IMR-90 (cell line): Measurements from ENCODE around the gene SREBF2. TPM values are rescaled to one million over a fixed set of nuclear protein-coding genes. Genes with fewer than 3 reads are reported as not detected.

Source experiments
- ATAC-seq: fragments of 200-7000 bp; cut with Tn5 transposase; 2 replicates; pipeline ENCODE4 v1.9.1; 2020; ENCODE audit warnings: low read depth, mild to moderate bottlenecking, moderate library complexity
- BruUV-seq: library from RNA; stranded (reverse); fragments of 400-500 nt; replicated peaks from 2 replicates; lab custom pipeline; 2021; lab: Mats Ljungman, UMichigan
- CTCF ChIA-PET: fragments of 300-600 bp; formaldehyde crosslinking; extraction: SDS; loops from one replicate; lab custom pipeline; 2021; ENCODE audit warnings: antibody characterized with exemption; lab: Yijun Ruan, JAX
- POLR2A ChIA-PET: fragments of 300-600 bp; sonication (Branson Sonifier 250); formaldehyde crosslinking; loops from one replicate; lab custom pipeline; 2022; ENCODE audit warnings: antibody characterized with exemption; ENCODE audit not compliant: unreplicated experiment; lab: Charles Lee
- DNase-seq: peaks from one replicate; pipeline ENCODE4 v3.0.0; 2013
- H2AFZ ChIP-seq: replicated peaks from 2 replicates; pipeline ENCODE3; 2013; ENCODE audit warnings: low read length, mild to moderate bottlenecking; ENCODE audit not compliant: poor library complexity
- H2AK5ac ChIP-seq: 2 replicates; pipeline ENCODE4 v1.6.1; 2013; ENCODE audit warnings: low read depth, low read length, inconsistent platforms
- H2AK9ac ChIP-seq: replicated peaks from 2 replicates; pipeline ENCODE3; 2013; ENCODE audit warnings: mild to moderate bottlenecking, low read depth, low read length, moderate library complexity; ENCODE audit not compliant: poor library complexity
- H2BK120ac ChIP-seq: 2 replicates; pipeline ENCODE4 v1.6.1; 2013; ENCODE audit warnings: low read depth, low read length, inconsistent platforms
- H2BK15ac ChIP-seq: 3 replicates; pipeline ENCODE4 v1.6.1; 2013; ENCODE audit warnings: low read depth, low read length, inconsistent platforms
- H2BK20ac ChIP-seq: 2 replicates; pipeline ENCODE4 v1.6.1; 2013; ENCODE audit warnings: low read depth, mild to moderate bottlenecking, inconsistent platforms, low read length, moderate library complexity
- H2BK5ac ChIP-seq: 2 replicates; pipeline ENCODE4 v1.6.1; 2013; ENCODE audit warnings: mild to moderate bottlenecking, low read depth, low read length, inconsistent platforms; ENCODE audit not compliant: poor library complexity, severe bottlenecking
- H3K14ac ChIP-seq: replicated peaks from 2 replicates; pipeline ENCODE4 v1.6.1; 2013; ENCODE audit warnings: low read depth, low read length, inconsistent platforms
- H3K18ac ChIP-seq: 2 replicates; pipeline ENCODE4 v1.6.1; 2013; ENCODE audit warnings: low read depth, low read length, control low read depth
- H3K23ac ChIP-seq: 2 replicates; pipeline ENCODE4 v1.6.1; 2013; ENCODE audit warnings: low read depth, low read length, inconsistent platforms
- H3K27ac ChIP-seq: 2 replicates; pipeline ENCODE4 v1.5.1; 2013; ENCODE audit warnings: mild to moderate bottlenecking, control low read depth, low read length; ENCODE audit not compliant: insufficient read depth
- H3K27me3 ChIP-seq: 2 replicates; pipeline ENCODE4 v1.6.1; 2013; ENCODE audit warnings: low read length; ENCODE audit not compliant: control insufficient read depth, insufficient read depth
- H3K36me3 ChIP-seq: 2 replicates; pipeline ENCODE4 v1.6.1; 2013; ENCODE audit warnings: low read length, mixed read lengths; ENCODE audit not compliant: control insufficient read depth, insufficient read depth
- H3K4ac ChIP-seq: 2 replicates; pipeline ENCODE4 v1.6.1; 2013; ENCODE audit warnings: low read depth, low read length, inconsistent platforms
- H3K4me1 ChIP-seq: 2 replicates; pipeline ENCODE4 v1.6.1; 2013; ENCODE audit warnings: low read length, mixed read lengths; ENCODE audit not compliant: control insufficient read depth, insufficient read depth
- H3K4me2 ChIP-seq: 2 replicates; pipeline ENCODE4 v1.6.1; 2013; ENCODE audit warnings: low read depth, mild to moderate bottlenecking, control low read depth, low read length, moderate library complexity
- H3K4me3 ChIP-seq: 2 replicates; pipeline ENCODE4 v1.5.1; 2013; ENCODE audit warnings: low read depth, mild to moderate bottlenecking, control low read depth, low read length, moderate library complexity; ENCODE audit not compliant: insufficient read depth
- H3K56ac ChIP-seq: 2 replicates; pipeline ENCODE4 v1.6.1; 2013; ENCODE audit warnings: low read length, inconsistent platforms; ENCODE audit not compliant: insufficient read depth; ENCODE audit errors: extremely low read depth
- H3K79me1 ChIP-seq, 2 experiments: 2 replicates each; pipeline ENCODE4 v1.6.1; 2013; ENCODE audit warnings: low read length in 2 of 2, inconsistent platforms in 1 of 2, low read depth in 1 of 2
- H3K9ac ChIP-seq: 2 replicates; pipeline ENCODE4 v1.6.1; 2013; ENCODE audit warnings: low read depth, low read length, control low read depth
- H3K9me1 ChIP-seq: 2 replicates; pipeline ENCODE4 v1.6.1; 2013; ENCODE audit warnings: low read length, inconsistent platforms; ENCODE audit not compliant: insufficient read depth
- H3K9me3 ChIP-seq: 2 replicates; pipeline ENCODE4 v1.6.1; 2013; ENCODE audit warnings: low read length; ENCODE audit not compliant: control insufficient read depth, insufficient read depth
- H4K20me1 ChIP-seq: 2 replicates; pipeline ENCODE4 v1.6.1; 2013; ENCODE audit warnings: low read length, inconsistent platforms; ENCODE audit not compliant: insufficient read depth
- H4K5ac ChIP-seq: 2 replicates; pipeline ENCODE4 v1.6.1; 2013; ENCODE audit warnings: mild to moderate bottlenecking, low read depth, low read length, control low read depth
- H4K8ac ChIP-seq, 2 experiments: 2 replicates each; pipeline ENCODE4 v1.6.1; 2013; ENCODE audit warnings: low read depth in 2 of 2, low read length in 2 of 2, control low read depth in 1 of 2, inconsistent platforms in 1 of 2
- H4K91ac ChIP-seq: 2 replicates; pipeline ENCODE4 v1.6.1; 2013; ENCODE audit warnings: low read depth, low read length, inconsistent platforms; ENCODE audit not compliant: insufficient read depth
- BHLHE40 ChIP-seq: fragments of 150-350 bp; IDR thresholded peaks from 2 replicates; pipeline ENCODE4 v1.6.1; 2016; ENCODE audit warnings: mild to moderate bottlenecking, low read depth, low read length
- CEBPB ChIP-seq: IDR thresholded peaks from 2 replicates; pipeline ENCODE4 v1.6.1; 2012; ENCODE audit warnings: low read depth, low read length, improper control_type of control experiment
- CHD1 ChIP-seq: IDR thresholded peaks from 2 replicates; pipeline ENCODE4 v1.6.1; 2012; ENCODE audit warnings: low read depth, low read length, improper control_type of control experiment
- CTCF ChIP-seq: conservative IDR thresholded peaks from 2 replicates; pipeline ENCODE4 v1.5.1; 2012; ENCODE audit warnings: mild to moderate bottlenecking, low read depth, low read length, improper control_type of control experiment
- ELK1 ChIP-seq: fragments of 150-350 bp; IDR thresholded peaks from 2 replicates; pipeline ENCODE4 v1.6.1; 2016; ENCODE audit warnings: low read depth, mild to moderate bottlenecking, low read length, moderate library complexity, borderline replicate concordance
- FOS ChIP-seq: fragments of 150-350 bp; IDR thresholded peaks from 2 replicates; pipeline ENCODE4 v1.6.1; 2016; ENCODE audit warnings: low read depth, low read length
- MAFK ChIP-seq: IDR thresholded peaks from 2 replicates; pipeline ENCODE4 v1.6.1; 2012; ENCODE audit warnings: low read depth, low read length, improper control_type of control experiment
- MAZ ChIP-seq: IDR thresholded peaks from 2 replicates; pipeline ENCODE4 v1.6.1; 2012; ENCODE audit warnings: low read depth, mild to moderate bottlenecking, low read length, improper control_type of control experiment, moderate library complexity, borderline replicate concordance
- MXI1 ChIP-seq: IDR thresholded peaks from 2 replicates; pipeline ENCODE4 v1.6.1; 2012; ENCODE audit warnings: low read depth, mild to moderate bottlenecking, low read length, moderate library complexity, borderline replicate concordance
- NFE2L2 ChIP-seq: fragments of 150-350 bp; IDR thresholded peaks from 2 replicates; pipeline ENCODE4 v1.6.1; 2016; ENCODE audit warnings: low read depth, mild to moderate bottlenecking, low read length
- POLR2A ChIP-seq: IDR thresholded peaks from 2 replicates; pipeline ENCODE4 v1.6.1; 2012; ENCODE audit warnings: mild to moderate bottlenecking, low read depth, low read length
- RAD21 ChIP-seq: IDR thresholded peaks from 2 replicates; pipeline ENCODE4 v1.6.1; 2012; ENCODE audit warnings: low read length, improper control_type of control experiment
- RCOR1 ChIP-seq: IDR thresholded peaks from 2 replicates; pipeline ENCODE4 v1.6.1; 2012; ENCODE audit warnings: mild to moderate bottlenecking, low read length, improper control_type of control experiment; ENCODE audit not compliant: insufficient replicate concordance
- RFX5 ChIP-seq: IDR thresholded peaks from 2 replicates; pipeline ENCODE4 v1.8.0; 2012; ENCODE audit warnings: low read depth, mild to moderate bottlenecking, low read length, moderate library complexity
- SMC3 ChIP-seq: fragments of 150-350 bp; IDR thresholded peaks from 2 replicates; pipeline ENCODE4 v1.6.1; 2016; ENCODE audit warnings: low read depth, mild to moderate bottlenecking, antibody characterized with exemption, low read length, moderate library complexity
- USF2 ChIP-seq: fragments of 150-350 bp; IDR thresholded peaks from 2 replicates; pipeline ENCODE4 v1.6.1; 2017; ENCODE audit warnings: mild to moderate bottlenecking, antibody characterized with exemption, low read length, low read depth
- WGBS, 2 experiments: methylation state at CpG; one replicate each; pipeline versions ENCODE4 v1.1.5 to v1.1.7; 2013; ENCODE audit warnings: missing lambda C conversion rate in 2 of 2; ENCODE audit not compliant: insufficient read length in 1 of 2; ENCODE audit errors: extremely low coverage in 2 of 2; 5-methylcytosine and 5-hydroxymethylcytosine counted together
- dilution Hi-C: fragments of 300-500 bp; cut with HindIII; formaldehyde crosslinking; loops from one replicate; pipeline ENCODE4 v1.14.3; 2018; ENCODE audit warnings: low sequenced_read_pairs; ENCODE audit not compliant: unreplicated experiment
- in situ Hi-C: fragments of 300-500 bp; cut with MboI; formaldehyde crosslinking; loops from 3 replicates; pipeline ENCODE4 v1.14.3; 2019; ENCODE audit warnings: low sequenced_read_pairs, inconsistent platforms, mixed read lengths
- intact Hi-C: fragments of 100-400 bp; cut with micrococcal nuclease; formaldehyde crosslinking; loops from 2 replicates; pipeline ENCODE4 v1.10.0; 2022
- polyA plus RNA-seq, 3 experiments: library from polyadenylated mRNA; depleted of rRNA; stranded (reverse); fragments of >200 nt; gene quantifications; 2 replicates each; pipeline ENCODE4 v1.2.3, GENCODE V29; 2012; ENCODE audit warnings: low replicate concordance in 1 of 3
- total RNA-seq: library from RNA; depleted of rRNA; stranded (reverse); fragments of >200 nt; gene quantifications from 2 replicates; pipeline ENCODE4 v1.2.3, GENCODE V29; 2012

SREBF2 gene
- total and polyA plus RNA-seq, 2 of the 4 experiments (the other 2 are of a cell fraction), result 8.1 to 47.4 TPM

GRCh38 chr22:41818596-41818995 lies 14.3 kb upstream of the SREBF2 start:
- Histone ChIP-seq H4K20me1 (no peaks in the 10 kb centered on the region), H2BK20ac (no peak overlapping the region), H4K91ac (no peak overlapping the region), H2AFZ (no peak overlapping the region), H2AK5ac (no peak overlapping the region), H3K9me3 (no peaks in the 10 kb centered on the region), H3K56ac (no peak overlapping the region), H3K14ac (no peak overlapping the region), H2AK9ac (no peak overlapping the region), H3K9me1 (peaks cover 10% of the 10 kb centered on the region), H2BK15ac (no peak overlapping the region), H3K4ac (no peak overlapping the region), H3K18ac (no peak overlapping the region), H3K27ac (no peak overlapping the region), H3K9ac (no peak overlapping the region), H2BK120ac (no peak overlapping the region), H2BK5ac (no peak overlapping the region), H3K79me1 (peaks cover 0 to 2% of the 10 kb centered on the region in 2 experiments; a peak in 1 of 4 replicates), H3K4me2 (no peak overlapping the region), H3K4me3 (no peak overlapping the region), H3K4me1 (peaks cover 2% of the 10 kb centered on the region), H3K36me3 (0 out of 2 replicates have a peak, but pooled peaks cover 3% of the 10 kb centered on the region), H4K8ac (no peak overlapping the region), H3K27me3 (no peaks in the 10 kb centered on the region), H4K5ac (no peak overlapping the region), H3K23ac (no peak overlapping the region; the same call in 1 of the 2 replicates)
- ChIA-PET CTCF (no interaction called here), POLR2A (interaction anchor here (0.6 kb wide), 1 partner anchor 554 kb away, joined by 3 read pairs; no protein-coding TSS in a partner anchor)
- in situ Hi-C loops (no loop called here), dilution Hi-C loops (no loop called here), intact Hi-C loops (no loop called here)
- TF ChIP-seq MAZ (no peak), MXI1 (no peak), RAD21 (no peak), ELK1 (no peak), USF2 (no peak), CHD1 (no peak), CEBPB (no peak), NFE2L2 (no peak), SMC3 (no peak), CTCF (no peak), BHLHE40 (no peak), POLR2A (no peak), MAFK (no peak), RFX5 (no peak), FOS (no peak), RCOR1 (no peak)
- 87% methylated on average over 3 of the region's 6 CpGs; no CpG with 5 or more reads in 1 of the 2 experiments for WGBS, 2 experiments
- DNase-seq (no peak), ATAC-seq (no peak)
- no TSS peak for BruUV-seq
